ENCODE data around the gene RRP8.

GRCh38 chr11:6621711-6622211 lies 18.3 kb upstream of the RRP8 start:
- TF ChIP-seq ASH2L (IDR thresholded peaks at IDR 0.05; ENCODE audit: low read length): no peak
- no peak for TF ChIP-seq CTCF (IDR thresholded peaks at IDR 0.05; ENCODE audit: control extremely low read depth in 1 of 3, insufficient read depth in 1 of 3, low read depth in 1 of 3, low read length in 3 of 3)
- no peak for TF ChIP-seq POLR2A (IDR thresholded peaks at IDR 0.05; ENCODE audit: control extremely low read depth in 1 of 2, low read depth in 2 of 2, low read length in 2 of 2)
- TF ChIP-seq POLR2AphosphoS5 (IDR thresholded peaks at IDR 0.05; ENCODE audit: low read depth, low read length): no peak
- TF ChIP-seq EZH2 (IDR thresholded peaks at IDR 0.05; ENCODE audit: low read depth, low read length, severe bottlenecking): no peak
- no peak for TF ChIP-seq RNF2 (IDR thresholded peaks at IDR 0.05; ENCODE audit: borderline replicate concordance, low read depth, low read length, missing control alignments, poor library complexity, severe bottlenecking)
- no peak for TF ChIP-seq CEBPB (IDR thresholded peaks at IDR 0.05; ENCODE audit: low read depth, low read length)
- no peak for TF ChIP-seq SUZ12 (IDR thresholded peaks at IDR 0.05; ENCODE audit: low read length)
- TF ChIP-seq SP2 (IDR thresholded peaks at IDR 0.05; ENCODE audit: low read length): no peak
- no peak for TF ChIP-seq YY1 (IDR thresholded peaks at IDR 0.05; ENCODE audit: low read depth, low read length)
- no peak for TF ChIP-seq KDM5A (IDR thresholded peaks at IDR 0.05; ENCODE audit: low read length)
